Measurements from ENCODE around the gene LRRFIP2. TPM values are rescaled to one million over a fixed set of nuclear protein-coding genes. Genes with fewer than 3 reads are reported as not detected.

LRRFIP2 gene
- total RNA-seq, 1 donor from 2014 or later, result 36.7 TPM

- no peaks in the 10 kb centered on the region for H3K9me3 Mint-ChIP-seq
- no peak overlapping the region for H3K9ac ChIP-seq
- TF ChIP-seq, protein P1, sequence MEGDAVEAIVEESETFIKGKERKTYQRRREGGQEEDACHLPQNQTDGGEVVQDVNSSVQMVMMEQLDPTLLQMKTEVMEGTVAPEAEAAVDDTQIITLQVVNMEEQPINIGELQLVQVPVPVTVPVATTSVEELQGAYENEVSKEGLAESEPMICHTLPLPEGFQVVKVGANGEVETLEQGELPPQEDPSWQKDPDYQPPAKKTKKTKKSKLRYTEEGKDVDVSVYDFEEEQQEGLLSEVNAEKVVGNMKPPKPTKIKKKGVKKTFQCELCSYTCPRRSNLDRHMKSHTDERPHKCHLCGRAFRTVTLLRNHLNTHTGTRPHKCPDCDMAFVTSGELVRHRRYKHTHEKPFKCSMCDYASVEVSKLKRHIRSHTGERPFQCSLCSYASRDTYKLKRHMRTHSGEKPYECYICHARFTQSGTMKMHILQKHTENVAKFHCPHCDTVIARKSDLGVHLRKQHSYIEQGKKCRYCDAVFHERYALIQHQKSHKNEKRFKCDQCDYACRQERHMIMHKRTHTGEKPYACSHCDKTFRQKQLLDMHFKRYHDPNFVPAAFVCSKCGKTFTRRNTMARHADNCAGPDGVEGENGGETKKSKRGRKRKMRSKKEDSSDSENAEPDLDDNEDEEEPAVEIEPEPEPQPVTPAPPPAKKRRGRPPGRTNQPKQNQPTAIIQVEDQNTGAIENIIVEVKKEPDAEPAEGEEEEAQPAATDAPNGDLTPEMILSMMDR (IDR thresholded peaks at IDR 0.05), result no peak
- no peak for TF ChIP-seq EZH2phosphoT487 (IDR thresholded peaks at IDR 0.05)
- peaks cover 35% of the 10 kb centered on the region for H3K36me3 Mint-ChIP-seq
- no peak overlapping the region for H3K27ac ChIP-seq
- peaks cover 6% of the 10 kb centered on the region for H3K4me1 Mint-ChIP-seq
- no peak for DNase-seq (ENCODE audit: low spot score)
- H3K27me3 ChIP-seq, result no peaks in the 10 kb centered on the region
- no peak overlapping the region for H3K4me3 Mint-ChIP-seq
- H3K79me2 ChIP-seq (ENCODE audit: low read depth), result peaks cover 8% of the 10 kb centered on the region
- no peaks in the 10 kb centered on the region for H3K27me3 Mint-ChIP-seq (ENCODE audit: insufficient read depth, low read depth)
- no peak overlapping the region for H3K27ac Mint-ChIP-seq
- no peaks in the 10 kb centered on the region for H3K36me3 ChIP-seq
- H3K4me3 ChIP-seq, result no peak overlapping the region
- peaks cover 10% of the 10 kb centered on the region for H3K4me1 ChIP-seq
- no peaks in the 10 kb centered on the region for H3F3A ChIP-seq (ENCODE audit: low read depth)
- H2AFZ ChIP-seq (replicated peaks), result no peak overlapping the region
- no peaks in the 10 kb centered on the region for H4K20me1 ChIP-seq (ENCODE audit: low read depth)
- no peaks in the 10 kb centered on the region for H3K9me3 ChIP-seq (ENCODE audit: low read depth)
- no peak overlapping the region for H3K4me2 ChIP-seq
Measured at GRCh38 chr3:37162501-37163245, 11.7 kb downstream of the LRRFIP2 start.

DNA sequence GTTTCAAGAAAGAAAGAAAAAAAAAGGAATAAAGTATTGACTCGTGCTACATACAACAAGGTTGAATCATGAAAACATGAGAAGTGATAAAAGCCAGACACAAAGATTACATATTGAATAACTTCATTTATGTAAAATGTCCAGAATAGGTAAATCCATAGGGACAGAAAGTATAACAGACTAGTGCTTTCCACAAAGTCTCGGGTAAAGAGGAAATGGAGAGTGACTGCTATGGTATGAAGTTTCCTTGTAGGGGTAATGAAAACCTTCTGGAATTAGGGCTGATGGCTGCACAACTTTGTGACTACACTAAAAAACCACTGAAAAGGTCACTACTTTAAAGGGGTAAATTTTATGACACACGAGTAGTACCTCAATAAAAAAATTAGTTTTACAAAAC, 13.0 kb downstream of the LRRFIP2 start:
- Histone ChIP-seq H3K9me3 (ENCODE audit: low read depth) (no peaks in the 10 kb centered on the region), H2AFZ (replicated peaks) (no peak overlapping the region), H3K9ac (no peak overlapping the region), H3F3A (ENCODE audit: low read depth) (no peaks in the 10 kb centered on the region), H3K27me3 (no peaks in the 10 kb centered on the region), H3K79me2 (ENCODE audit: low read depth) (peaks cover 14% of the 10 kb centered on the region), H3K4me3 (no peak overlapping the region), H3K27ac (no peak overlapping the region), H3K4me2 (no peak overlapping the region), H3K36me3 (no peaks in the 10 kb centered on the region), H4K20me1 (ENCODE audit: low read depth) (no peaks in the 10 kb centered on the region), H3K4me1 (peaks cover 10% of the 10 kb centered on the region)
- H3K9me3 Mint-ChIP-seq, result no peaks in the 10 kb centered on the region
- H3K4me3 Mint-ChIP-seq, result no peak overlapping the region
- DNase-seq (ENCODE audit: low spot score), result no peak
- peaks cover 35% of the 10 kb centered on the region for H3K36me3 Mint-ChIP-seq
- H3K27ac Mint-ChIP-seq, result no peak overlapping the region
- H3K4me1 Mint-ChIP-seq, result peaks cover 6% of the 10 kb centered on the region
- H3K27me3 Mint-ChIP-seq (ENCODE audit: insufficient read depth, low read depth), result no peaks in the 10 kb centered on the region
- no peak for TF ChIP-seq EZH2phosphoT487 (IDR thresholded peaks at IDR 0.05)
- no peak for TF ChIP-seq EZH2 (IDR thresholded peaks at IDR 0.05)
- TF ChIP-seq, protein P1 (IDR thresholded peaks at IDR 0.05), result no peak

GRCh38 chr3:37155782-37156181, 18.6 kb downstream of the LRRFIP2 start:
- H3K4me3 Mint-ChIP-seq, result no peak overlapping the region
- Histone ChIP-seq H3F3A (ENCODE audit: low read depth) (no peaks in the 10 kb centered on the region), H4K20me1 (ENCODE audit: low read depth) (no peaks in the 10 kb centered on the region), H3K4me1 (no peaks in the 10 kb centered on the region), H3K79me2 (ENCODE audit: low read depth) (peaks cover 22% of the 10 kb centered on the region), H3K36me3 (no peaks in the 10 kb centered on the region), H2AFZ (replicated peaks) (no peak overlapping the region), H3K4me3 (no peak overlapping the region), H3K4me2 (no peak overlapping the region), H3K9ac (no peak overlapping the region), H3K27me3 (no peaks in the 10 kb centered on the region), H3K9me3 (ENCODE audit: low read depth) (no peaks in the 10 kb centered on the region), H3K27ac (no peak overlapping the region)
- H3K9me3 Mint-ChIP-seq, result no peaks in the 10 kb centered on the region
- TF ChIP-seq EZH2 (IDR thresholded peaks at IDR 0.05) (no peak), EZH2phosphoT487 (IDR thresholded peaks at IDR 0.05) (no peak)
- TF ChIP-seq, protein P1 (IDR thresholded peaks at IDR 0.05), result no peak
- no peaks in the 10 kb centered on the region for H3K27me3 Mint-ChIP-seq (ENCODE audit: insufficient read depth, low read depth)
- H3K36me3 Mint-ChIP-seq, result peaks cover 25% of the 10 kb centered on the region
- H3K27ac Mint-ChIP-seq, result no peak overlapping the region
- no peaks in the 10 kb centered on the region for H3K4me1 Mint-ChIP-seq
- DNase-seq (ENCODE audit: low spot score), result no peak
